NCI-H2196 treated with DMSO at 0.1 percent for 48 hours (cell line): Measurements from ENCODE around the gene NASP.

Experiments
- DNase-seq: peaks from one replicate; lab custom pipeline; 2025; ENCODE audit not compliant: unreplicated experiment; lab: John Stamatoyannopoulos, UW

The NASP gene

DNA sequence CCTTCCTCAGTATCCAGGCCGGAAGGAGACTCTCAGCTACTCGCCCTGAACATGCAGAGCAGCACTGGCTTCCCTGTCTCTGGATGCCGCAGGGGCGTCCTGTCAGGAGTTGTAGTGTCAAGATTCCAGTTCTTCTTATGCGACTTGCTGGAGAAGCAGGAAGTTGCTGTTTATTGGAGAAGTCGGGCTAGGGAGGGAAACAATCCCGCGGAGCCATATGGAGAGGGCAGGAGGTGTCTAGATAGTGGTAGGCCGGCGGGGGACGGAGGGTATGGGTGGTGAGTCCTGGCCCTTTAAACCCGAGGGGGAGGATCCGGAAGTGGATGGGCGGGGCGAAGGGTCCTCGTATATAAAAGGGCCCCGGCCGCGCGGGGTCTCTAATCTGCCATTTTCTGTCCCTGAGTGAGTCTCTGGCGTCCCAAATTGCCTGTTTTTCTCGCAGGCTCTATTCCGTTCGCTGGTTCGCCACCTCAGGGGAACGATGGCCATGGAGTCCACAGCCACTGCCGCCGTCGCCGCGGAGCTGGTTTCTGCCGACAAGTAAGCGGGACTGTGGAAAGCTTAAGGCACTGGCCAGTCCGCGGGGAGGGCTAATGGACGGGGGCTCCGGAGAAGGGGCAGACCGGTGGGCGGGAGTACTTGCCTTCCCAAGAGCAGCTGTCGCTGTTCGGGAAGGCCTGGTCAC, at the start of gene NASP:
Gene NASP, plus strand, starts transcription at position 376 of the 685 bp plus-strand sequence. Its CDS starts 106 bp downstream, at position 482.
- DNase-seq, result peak; percentile 66

GRCh38 chr1:45535988-45536766, 47.7 kb upstream of the NASP start:
- DNase-seq, result no peak

- no peak for DNase-seq
These were observed 47.0 kb upstream of the NASP start for GRCh38 chr1:45536886-45537285.

DNA sequence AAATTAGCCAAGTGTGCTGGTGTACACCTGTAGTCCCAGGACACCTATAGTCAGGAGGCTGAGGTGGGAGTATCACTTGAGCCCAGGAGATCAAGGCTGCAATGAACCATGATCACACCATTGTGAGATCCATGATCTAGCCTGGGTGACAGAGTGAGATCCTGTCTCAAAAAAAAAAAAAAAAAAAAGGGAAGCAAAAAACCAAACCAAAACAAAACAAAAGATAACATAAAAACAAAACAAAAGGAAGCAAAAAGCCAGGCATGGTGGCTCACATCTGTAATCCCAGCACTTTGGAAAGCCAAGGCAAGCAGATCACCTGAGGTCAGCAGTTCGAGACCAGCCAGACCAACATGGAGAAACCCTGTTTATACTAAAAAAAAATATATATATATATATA, 42.6 kb upstream of the NASP start:
- DNase-seq, result no peak

GRCh38 chr1:45542591-45542990, 41.2 kb upstream of the NASP start:
- no peak for DNase-seq

DNA sequence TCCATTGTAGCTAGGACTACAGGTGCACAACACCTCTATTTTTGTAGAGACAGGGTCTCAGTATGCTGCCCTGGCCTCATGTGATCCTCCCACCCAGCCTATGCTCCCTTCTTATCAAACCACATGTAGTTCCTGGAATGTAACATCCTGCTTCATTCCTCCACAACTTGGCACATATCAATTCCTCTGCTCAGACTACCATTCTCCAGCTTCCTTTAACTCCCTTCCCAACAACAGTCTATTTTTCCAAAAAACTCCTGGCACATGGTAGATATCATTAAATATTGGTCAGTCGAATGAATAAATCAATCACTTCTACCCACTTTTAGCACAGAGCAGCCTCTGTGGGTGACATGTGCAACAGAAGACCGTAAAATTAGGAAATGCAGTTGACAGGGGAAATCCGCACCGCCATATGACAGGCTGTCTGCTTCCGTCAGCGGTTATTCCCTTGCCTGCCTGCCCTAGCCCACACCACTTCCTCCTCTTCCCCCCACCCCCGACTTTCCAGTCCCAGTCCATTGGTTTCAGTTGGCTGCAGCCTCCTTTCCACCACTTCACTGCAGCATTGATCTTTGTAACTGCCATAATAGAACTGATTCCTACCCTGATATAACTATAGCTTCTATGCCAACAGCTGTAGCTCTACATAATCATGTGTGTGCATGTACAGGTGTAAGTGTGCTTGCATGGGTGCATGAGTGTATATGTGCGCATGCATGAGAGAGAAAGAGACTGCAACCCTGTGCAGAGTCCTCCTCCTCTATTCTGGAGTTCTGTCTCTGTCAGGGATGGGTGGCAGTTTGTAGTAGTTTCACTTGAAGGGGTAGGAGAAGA, 40.0 kb upstream of the NASP start:
- no peak for DNase-seq

DNA sequence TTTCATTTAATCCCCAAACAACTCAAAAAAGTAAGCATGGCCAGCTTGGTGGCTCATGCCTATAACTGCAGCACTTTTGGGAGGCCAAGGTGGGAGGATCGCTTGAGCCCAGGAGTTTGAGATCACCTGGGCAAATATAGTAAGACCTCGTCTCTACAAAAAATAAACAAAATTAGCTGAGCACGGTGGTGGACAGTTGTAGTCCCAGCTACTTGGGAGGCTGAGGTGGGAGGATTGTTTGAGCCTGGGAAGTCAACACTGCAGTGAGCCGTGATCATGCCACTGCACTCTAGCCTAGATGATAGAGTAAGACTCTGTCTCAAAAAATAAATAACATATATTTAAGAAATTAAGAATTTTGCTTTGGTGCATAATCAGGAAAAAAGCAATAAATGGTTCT, 39.3 kb upstream of the NASP start:
- no peak for DNase-seq

DNA sequence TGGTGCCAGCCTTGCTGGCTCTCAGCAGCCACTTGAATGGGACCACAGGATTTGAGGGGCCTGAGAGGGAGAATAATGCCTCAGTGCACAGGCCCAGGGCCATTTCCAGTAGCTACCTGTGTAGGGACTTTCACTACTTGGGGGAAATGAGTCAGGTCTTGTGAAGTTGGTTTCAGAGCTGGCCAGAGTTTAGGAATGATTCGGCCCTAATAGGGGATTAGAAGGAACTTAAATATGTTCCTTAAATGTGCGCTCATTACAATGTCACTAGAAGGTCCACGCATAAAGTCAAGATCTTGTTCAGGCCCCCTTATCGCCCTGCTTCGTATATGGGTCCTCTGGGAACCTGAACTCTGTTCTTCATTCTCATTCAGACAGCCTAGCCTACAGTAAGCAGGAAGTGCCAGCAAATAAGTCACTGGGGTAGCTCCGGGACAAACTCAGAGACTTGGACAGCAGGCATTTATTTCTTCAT, 38.8 kb upstream of the NASP start:
- DNase-seq, result no peak

- DNase-seq, result no peak
These were observed 38.1 kb upstream of the NASP start for GRCh38 chr1:45545553-45546310.

GRCh38 chr1:45550401-45551351, 33.2 kb upstream of the NASP start, which contains the start of gene AKR1A1:
Gene AKR1A1, plus strand, starts transcription at chr1:45550826. Its CDS starts 10,969 bp downstream, at chr1:45561795.
- DNase-seq, result peak; percentile 85

GRCh38 chr1:45551684-45552083, 32.2 kb upstream of the NASP start:
- no peak for DNase-seq

DNA sequence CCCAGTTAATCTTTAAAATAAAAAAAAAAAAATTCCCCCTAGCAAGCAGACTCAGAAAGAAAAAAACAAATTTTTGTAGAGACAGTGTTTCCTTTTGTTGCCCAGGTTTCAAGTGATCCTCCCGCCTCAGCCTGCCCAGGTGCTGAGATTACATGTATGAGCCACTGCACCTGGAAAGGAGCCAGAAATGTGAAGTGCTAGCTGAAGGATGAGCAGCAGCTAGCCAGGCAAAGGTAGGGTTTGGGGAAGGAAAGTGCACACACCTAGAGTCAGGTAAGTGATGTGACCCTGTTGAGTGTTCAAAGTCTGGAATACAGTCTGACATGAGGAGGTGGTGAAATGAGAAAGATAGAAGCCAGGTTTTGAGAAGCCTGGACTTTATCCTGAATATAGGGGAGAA, 31.5 kb upstream of the NASP start:
- peak; percentile 63 for DNase-seq

DNA sequence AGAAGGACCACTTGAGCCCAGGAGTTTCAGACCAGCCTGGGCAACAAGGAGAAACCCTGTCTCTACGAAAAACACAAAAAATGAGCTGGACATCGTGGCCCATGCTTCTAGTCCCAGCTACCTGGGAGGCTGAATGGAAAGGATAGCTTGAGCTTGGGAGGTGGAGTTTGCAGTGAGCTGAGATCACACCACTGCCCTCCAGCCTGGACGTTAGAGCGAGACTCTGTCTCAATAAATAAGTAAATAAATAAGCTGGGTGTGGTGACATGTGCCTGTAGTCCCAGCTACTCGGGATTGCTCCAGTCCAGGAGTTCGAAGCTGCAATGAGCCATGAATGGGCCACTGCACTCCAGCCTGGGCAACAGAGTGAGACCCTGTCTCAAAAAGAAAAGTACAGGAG, 29.6 kb upstream of the NASP start:
- DNase-seq, result no peak

GRCh38 chr1:45557422-45557944, 26.4 kb upstream of the NASP start:
- DNase-seq, result peak; percentile 91

DNA sequence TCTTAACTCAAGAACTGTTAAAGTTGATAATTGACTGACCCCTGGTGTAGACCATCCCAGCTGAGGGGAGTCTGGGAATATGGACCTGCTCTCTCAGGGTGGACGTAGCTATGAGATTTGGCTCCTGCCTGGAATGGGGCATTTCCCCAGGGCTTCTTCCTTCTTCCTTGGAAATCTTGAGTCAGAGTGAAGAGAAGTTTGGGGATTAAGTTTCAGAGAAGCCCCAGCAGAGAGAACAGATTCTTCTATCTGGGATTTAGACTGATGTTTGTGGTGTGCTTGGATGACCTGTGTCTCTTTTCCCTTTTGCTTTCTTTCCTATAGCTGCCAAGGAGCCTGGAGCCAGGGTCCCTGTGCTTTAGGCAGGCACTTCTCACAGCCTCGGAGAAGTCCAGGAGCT, 20.0 kb upstream of the NASP start:
- no peak for DNase-seq

DNA sequence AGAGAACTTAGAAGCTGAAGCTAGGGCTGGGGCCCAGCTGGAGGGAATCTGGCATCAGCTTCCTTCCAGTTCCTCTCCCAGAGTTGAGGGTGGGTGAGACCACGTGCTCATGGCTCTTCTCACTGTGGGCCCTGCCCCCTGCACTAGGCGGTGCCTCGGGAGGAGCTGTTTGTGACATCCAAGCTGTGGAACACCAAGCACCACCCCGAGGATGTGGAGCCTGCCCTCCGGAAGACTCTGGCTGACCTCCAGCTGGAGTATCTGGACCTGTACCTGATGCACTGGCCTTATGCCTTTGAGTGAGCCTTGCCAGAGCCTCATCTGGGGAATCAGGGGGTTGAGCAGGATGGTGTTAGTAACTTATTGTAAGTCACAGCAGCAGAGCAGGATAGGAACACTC, 17.1 kb upstream of the NASP start:
- DNase-seq, result no peak

GRCh38 chr1:45567911-45568310, 15.9 kb upstream of the NASP start:
- DNase-seq, result no peak

DNA sequence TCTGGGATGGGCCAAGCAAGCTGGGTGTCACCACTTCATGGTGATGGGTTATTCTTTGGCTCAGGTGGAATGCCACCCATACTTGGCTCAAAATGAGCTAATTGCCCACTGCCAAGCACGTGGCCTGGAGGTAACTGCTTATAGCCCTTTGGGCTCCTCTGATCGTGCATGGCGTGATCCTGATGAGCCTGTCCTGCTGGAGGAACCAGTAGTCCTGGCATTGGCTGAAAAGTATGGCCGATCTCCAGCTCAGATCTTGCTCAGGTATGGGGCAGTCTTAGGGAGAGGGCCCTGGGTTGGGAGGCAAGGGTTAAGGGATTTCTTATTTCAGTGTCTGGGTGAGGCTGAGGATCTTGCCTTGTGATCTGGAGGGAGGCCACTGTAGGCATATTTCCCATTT, 15.4 kb upstream of the NASP start:
- DNase-seq, result no peak

GRCh38 chr1:45569571-45569961, 14.3 kb upstream of the NASP start:
- no peak for DNase-seq
